ENCODE results near the gene SNORC.

The SNORC gene

GRCh38 chr2:232908695-232909094 is 38.6 kb downstream of the SNORC start:
- no peak for DNase-seq (ENCODE audit: low read depth, low spot score)
- Histone ChIP-seq H3K9me3 (ENCODE audit: insufficient read depth, low read length) (peaks cover 24% of the 10 kb centered on the region; the same call in 1 of the 2 replicates), H3K4me1 (ENCODE audit: insufficient read depth, insufficient read length) (peaks cover 3% of the 10 kb centered on the region), H3K27me3 (ENCODE audit: insufficient read depth, insufficient read length) (peaks cover 4% of the 10 kb centered on the region), H3K36me3 (ENCODE audit: insufficient read depth, insufficient read length, low read length) (no peaks in the 10 kb centered on the region), H3K9ac (ENCODE audit: insufficient read length, low read depth) (no peak overlapping the region), H3K4me3 (ENCODE audit: insufficient read length, low read depth) (no peak overlapping the region)
- TF ChIP-seq SUZ12 (IDR thresholded peaks at IDR 0.05; ENCODE audit: extremely low read depth, insufficient read depth, insufficient read length) (no peak), ZNF274 (IDR thresholded peaks at IDR 0.05; ENCODE audit: low read depth, low read length) (no peak), YY1 (IDR thresholded peaks at IDR 0.05; ENCODE audit: insufficient read depth, insufficient read length) (no peak)

DNA sequence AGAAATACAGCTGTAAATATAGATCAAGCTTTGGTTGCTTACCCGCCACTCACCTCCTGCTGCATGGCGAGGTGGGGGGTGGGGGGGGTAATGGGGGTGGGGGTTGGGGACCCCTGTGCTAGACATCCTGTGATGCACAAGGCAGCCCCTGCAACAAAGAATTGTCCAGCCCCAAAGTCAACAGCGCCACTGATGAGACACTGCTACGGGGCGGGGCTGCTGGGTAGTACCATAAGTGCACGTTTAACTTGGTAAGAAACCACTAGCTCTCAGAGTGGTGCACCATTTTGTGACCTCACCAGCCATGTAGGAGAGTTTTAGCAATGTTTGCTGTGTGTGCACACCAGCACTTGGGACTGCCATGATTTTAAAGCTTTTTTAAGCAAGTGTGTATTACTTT is 40.3 kb downstream of the SNORC start:
- no peak for DNase-seq (ENCODE audit: low read depth, low spot score)
- peaks cover 24% of the 10 kb centered on the region; the same call in 1 of the 2 replicates for H3K9me3 ChIP-seq (ENCODE audit: insufficient read depth, low read length)
- no peaks in the 10 kb centered on the region for H3K36me3 ChIP-seq (ENCODE audit: insufficient read depth, insufficient read length, low read length)
- H3K27me3 ChIP-seq (ENCODE audit: insufficient read depth, insufficient read length): no peaks in the 10 kb centered on the region
- no peak overlapping the region for H3K4me3 ChIP-seq (ENCODE audit: insufficient read length, low read depth)
- no peak overlapping the region for H3K9ac ChIP-seq (ENCODE audit: insufficient read length, low read depth)
- TF ChIP-seq SUZ12 (IDR thresholded peaks at IDR 0.05; ENCODE audit: extremely low read depth, insufficient read depth, insufficient read length) (no peak), YY1 (IDR thresholded peaks at IDR 0.05; ENCODE audit: insufficient read depth, insufficient read length) (no peak), ZNF274 (IDR thresholded peaks at IDR 0.05; ENCODE audit: low read depth, low read length) (no peak)
- no peaks in the 10 kb centered on the region for H3K4me1 ChIP-seq (ENCODE audit: insufficient read depth, insufficient read length)

DNA sequence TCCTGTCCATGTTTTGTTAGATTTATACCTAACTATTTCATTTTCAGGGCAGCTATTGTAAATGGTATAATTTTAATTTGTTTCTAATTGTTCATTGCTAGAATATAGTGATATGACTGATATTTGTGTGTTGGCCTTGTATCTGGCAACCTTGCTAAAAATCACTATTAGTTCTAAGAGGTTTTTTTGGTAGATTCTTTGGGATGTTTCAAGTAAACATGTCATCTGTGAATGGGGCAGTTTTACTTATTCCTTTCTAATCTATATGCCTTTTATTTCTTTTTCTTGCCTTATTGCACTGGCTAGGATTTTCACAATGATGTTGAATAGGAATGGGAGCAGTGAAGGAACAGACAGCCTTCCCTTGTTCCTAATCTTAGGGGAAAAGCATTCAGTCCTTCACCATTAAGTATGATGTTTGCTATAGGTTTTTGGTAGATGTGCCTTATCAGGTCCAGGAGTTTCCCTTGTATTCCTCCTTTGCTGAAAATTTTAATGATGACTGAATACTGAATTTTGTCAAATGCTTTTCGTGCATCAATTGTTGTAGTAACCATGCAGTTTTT is 41.7 kb downstream of the SNORC start:
- TF ChIP-seq ZNF274 (IDR thresholded peaks at IDR 0.05; ENCODE audit: low read depth, low read length) (no peak), SUZ12 (IDR thresholded peaks at IDR 0.05; ENCODE audit: extremely low read depth, insufficient read depth, insufficient read length) (no peak), YY1 (IDR thresholded peaks at IDR 0.05; ENCODE audit: insufficient read depth, insufficient read length) (no peak)

GRCh38 chr2:232913903-232914302 is 43.8 kb downstream of the SNORC start:
- Histone ChIP-seq H3K4me1 (ENCODE audit: insufficient read depth, insufficient read length) (no peaks in the 10 kb centered on the region), H3K36me3 (ENCODE audit: insufficient read depth, insufficient read length, low read length) (no peaks in the 10 kb centered on the region), H3K4me3 (ENCODE audit: insufficient read length, low read depth) (no peak overlapping the region), H3K9me3 (ENCODE audit: insufficient read depth, low read length) (peaks cover 24% of the 10 kb centered on the region; the same call in 1 of the 2 replicates), H3K27me3 (ENCODE audit: insufficient read depth, insufficient read length) (no peaks in the 10 kb centered on the region), H3K9ac (ENCODE audit: insufficient read length, low read depth) (no peak overlapping the region)
- no peak for DNase-seq (ENCODE audit: low read depth, low spot score)
- no peak for TF ChIP-seq SUZ12 (IDR thresholded peaks at IDR 0.05; ENCODE audit: extremely low read depth, insufficient read depth, insufficient read length)
- TF ChIP-seq ZNF274 (IDR thresholded peaks at IDR 0.05; ENCODE audit: low read depth, low read length): no peak

More for the DNA sequence above, 41.7 kb downstream of the SNORC start:
- Histone ChIP-seq H3K4me3 (ENCODE audit: insufficient read length, low read depth) (no peak overlapping the region), H3K36me3 (ENCODE audit: insufficient read depth, insufficient read length, low read length) (no peaks in the 10 kb centered on the region), H3K27me3 (ENCODE audit: insufficient read depth, insufficient read length) (no peaks in the 10 kb centered on the region), H3K9me3 (ENCODE audit: insufficient read depth, low read length) (peaks cover 24% of the 10 kb centered on the region; the same call in 1 of the 2 replicates), H3K4me1 (ENCODE audit: insufficient read depth, insufficient read length) (no peaks in the 10 kb centered on the region), H3K9ac (ENCODE audit: insufficient read length, low read depth) (no peak overlapping the region)
- no peak for DNase-seq (ENCODE audit: low read depth, low spot score)

DNA sequence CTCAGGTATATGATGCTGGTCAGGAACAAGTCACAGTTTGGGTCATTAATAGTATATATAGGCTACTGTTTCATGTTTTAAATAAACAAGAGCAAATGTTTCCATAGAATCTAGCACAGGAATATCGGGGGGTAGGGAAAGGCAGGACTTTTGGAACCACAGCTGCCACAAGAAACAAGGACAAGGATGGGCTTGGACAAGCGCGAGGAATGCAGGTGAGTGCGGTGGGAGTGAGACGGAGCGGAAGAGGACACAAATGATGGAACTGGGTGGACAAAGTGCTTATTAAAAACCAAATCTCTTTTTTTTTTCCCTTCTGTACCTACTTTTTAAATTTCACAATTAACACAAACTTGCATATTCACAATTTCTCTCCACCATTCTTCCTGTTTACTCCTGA is 49.1 kb downstream of the SNORC start:
- no peak for TF ChIP-seq YY1 (IDR thresholded peaks at IDR 0.05; ENCODE audit: insufficient read depth, insufficient read length)
- TF ChIP-seq SUZ12 (IDR thresholded peaks at IDR 0.05; ENCODE audit: extremely low read depth, insufficient read depth, insufficient read length): no peak
- TF ChIP-seq ZNF274 (IDR thresholded peaks at IDR 0.05; ENCODE audit: low read depth, low read length): no peak

DNA sequence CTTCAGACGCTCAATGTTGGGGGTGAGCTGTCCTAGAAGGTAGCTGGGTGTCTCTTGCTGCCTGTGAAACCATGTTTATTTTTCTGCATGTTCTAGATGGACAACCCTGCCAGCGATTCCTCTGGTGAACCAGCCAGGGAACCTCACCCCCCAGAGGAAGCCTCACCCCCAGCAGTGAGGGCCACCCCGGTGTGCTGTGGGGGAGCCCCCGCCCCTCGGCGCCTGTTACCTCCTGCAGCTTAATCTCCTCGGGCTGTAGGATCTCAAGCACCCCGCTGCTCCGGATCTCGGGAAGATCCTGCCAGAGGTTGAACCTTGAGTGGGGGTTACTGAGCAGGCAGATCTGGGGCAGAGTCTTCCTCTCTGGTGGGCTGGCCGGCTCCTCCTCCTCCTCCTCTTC is 50.0 kb downstream of the SNORC start:
- peaks cover 1% of the 10 kb centered on the region for H3K4me1 ChIP-seq (ENCODE audit: insufficient read depth, insufficient read length)

More for the DNA sequence above, 49.1 kb downstream of the SNORC start:
- Histone ChIP-seq H3K4me3 (ENCODE audit: insufficient read length, low read depth) (no peak overlapping the region), H3K36me3 (ENCODE audit: insufficient read depth, insufficient read length, low read length) (no peaks in the 10 kb centered on the region), H3K27me3 (ENCODE audit: insufficient read depth, insufficient read length) (peaks cover under 1% of the 10 kb centered on the region), H3K9ac (ENCODE audit: insufficient read length, low read depth) (no peak overlapping the region), H3K4me1 (ENCODE audit: insufficient read depth, insufficient read length) (no peaks in the 10 kb centered on the region), H3K9me3 (ENCODE audit: insufficient read depth, low read length) (no peaks in the 10 kb centered on the region)
- DNase-seq (ENCODE audit: low read depth, low spot score): no peak

GRCh38 chr2:232920760-232921159 is 50.7 kb downstream of the SNORC start:
- no peaks in the 10 kb centered on the region for H3K9me3 ChIP-seq (ENCODE audit: insufficient read depth, low read length)
- no peak for TF ChIP-seq ZNF274 (IDR thresholded peaks at IDR 0.05; ENCODE audit: low read depth, low read length)
- TF ChIP-seq SUZ12 (IDR thresholded peaks at IDR 0.05; ENCODE audit: extremely low read depth, insufficient read depth, insufficient read length): no peak
- no peak for TF ChIP-seq YY1 (IDR thresholded peaks at IDR 0.05; ENCODE audit: insufficient read depth, insufficient read length)
- H3K9ac ChIP-seq (ENCODE audit: insufficient read length, low read depth): no peak overlapping the region
- no peak overlapping the region for H3K4me3 ChIP-seq (ENCODE audit: insufficient read length, low read depth)
- DNase-seq (ENCODE audit: low read depth, low spot score): no peak
- H3K27me3 ChIP-seq (ENCODE audit: insufficient read depth, insufficient read length): peaks cover 17% of the 10 kb centered on the region
- no peaks in the 10 kb centered on the region for H3K36me3 ChIP-seq (ENCODE audit: insufficient read depth, insufficient read length, low read length)
- H3K4me1 ChIP-seq (ENCODE audit: insufficient read depth, insufficient read length): peaks cover 7% of the 10 kb centered on the region

More for the DNA sequence above, 50.0 kb downstream of the SNORC start:
- no peaks in the 10 kb centered on the region for H3K9me3 ChIP-seq (ENCODE audit: insufficient read depth, low read length)
- TF ChIP-seq ZNF274 (IDR thresholded peaks at IDR 0.05; ENCODE audit: low read depth, low read length) (no peak), YY1 (IDR thresholded peaks at IDR 0.05; ENCODE audit: insufficient read depth, insufficient read length) (no peak), SUZ12 (IDR thresholded peaks at IDR 0.05; ENCODE audit: extremely low read depth, insufficient read depth, insufficient read length) (no peak)
- DNase-seq (ENCODE audit: low read depth, low spot score): no peak
- H3K36me3 ChIP-seq (ENCODE audit: insufficient read depth, insufficient read length, low read length): no peaks in the 10 kb centered on the region
- H3K4me3 ChIP-seq (ENCODE audit: insufficient read length, low read depth): no peak overlapping the region
- H3K9ac ChIP-seq (ENCODE audit: insufficient read length, low read depth): no peak overlapping the region
- peaks cover 9% of the 10 kb centered on the region for H3K27me3 ChIP-seq (ENCODE audit: insufficient read depth, insufficient read length)

Measured in NT2/D1 (cell line).